ENCODE results near the gene HTR4. TPM values are rescaled to one million over a fixed set of nuclear protein-coding genes. Genes with fewer than 3 reads are reported as not detected.
A peak's percentile ranks its signal among the peaks of the same experiment; 100 is the strongest.

Gene HTR4
- total and polyA plus RNA-seq, 2 of the 4 experiments (the other 2 are of a cell fraction) = not detected

DNA sequence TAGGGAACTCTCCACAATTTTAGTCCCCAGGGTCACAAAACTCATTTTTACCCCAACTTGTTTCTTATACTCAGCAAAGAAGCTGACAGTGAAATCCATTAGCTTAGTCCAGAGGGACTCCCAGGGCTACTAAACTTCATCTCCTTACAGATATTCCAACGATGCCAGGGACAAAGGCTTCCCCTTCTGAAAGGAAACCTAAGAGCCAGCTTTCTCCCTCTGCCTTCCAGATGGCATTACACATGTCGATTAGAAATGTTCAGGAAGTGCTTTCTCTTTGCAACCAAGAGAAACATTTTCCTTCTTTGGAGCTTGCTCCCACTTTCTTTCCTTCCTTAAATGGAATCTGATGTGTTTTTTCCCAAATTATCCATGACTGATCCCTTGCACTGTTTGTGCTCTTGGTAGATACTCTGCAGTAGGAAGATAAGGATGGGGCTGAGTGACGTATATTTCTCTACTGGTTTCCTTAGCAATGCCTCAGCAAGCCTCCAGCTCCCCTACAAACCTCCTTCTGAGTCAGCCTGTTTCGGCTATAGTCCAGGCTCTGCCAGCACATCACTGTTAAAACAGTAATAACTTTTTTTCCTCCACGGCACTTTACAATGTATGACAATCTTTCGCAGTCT, 43.0 kb upstream of the HTR4 start:
- Histone ChIP-seq H3K9ac (ENCODE audit: low read depth, low read length) (no peak overlapping the region), H2AK5ac (ENCODE audit: low read depth, low read length) (no peak overlapping the region), H4K20me1 (ENCODE audit: insufficient read depth, low read length) (no peaks in the 10 kb centered on the region), H3K56ac (ENCODE audit: extremely low read depth, insufficient read depth, low read length) (no peak overlapping the region), H3K18ac (ENCODE audit: low read depth, low read length) (no peak overlapping the region), H3K79me1 (ENCODE audit: low read depth in 1 of 2, low read length in 2 of 2) (no peaks in the 10 kb centered on the region), H2BK5ac (ENCODE audit: low read depth, low read length, poor library complexity, severe bottlenecking) (no peak overlapping the region), H3K14ac (replicated peaks; ENCODE audit: low read depth, low read length) (no peak overlapping the region), H3K27ac (ENCODE audit: insufficient read depth, low read length) (no peak overlapping the region), H4K8ac (ENCODE audit: low read depth in 2 of 2, low read length in 2 of 2) (no peak overlapping the region), H3K4me3 (ENCODE audit: insufficient read depth, low read depth, low read length) (no peak overlapping the region), H2AFZ (replicated peaks; ENCODE audit: low read length, poor library complexity) (no peak overlapping the region), H2BK20ac (ENCODE audit: low read depth, low read length) (no peak overlapping the region), H4K91ac (ENCODE audit: insufficient read depth, low read depth, low read length) (no peak overlapping the region), H3K27me3 (ENCODE audit: control insufficient read depth, insufficient read depth, low read length) (no peaks in the 10 kb centered on the region), H2BK120ac (ENCODE audit: low read depth, low read length) (no peak overlapping the region), H3K4ac (ENCODE audit: low read depth, low read length) (no peak overlapping the region), H3K4me2 (ENCODE audit: low read depth, low read length) (no peak overlapping the region), H4K5ac (ENCODE audit: low read depth, low read length) (no peak overlapping the region), H3K9me1 (ENCODE audit: insufficient read depth, low read length) (no peaks in the 10 kb centered on the region), H3K9me3 (ENCODE audit: control insufficient read depth, insufficient read depth, low read length) (no peaks in the 10 kb centered on the region), H2AK9ac (replicated peaks; ENCODE audit: low read depth, low read length, poor library complexity) (no peak overlapping the region), H3K36me3 (ENCODE audit: control insufficient read depth, insufficient read depth, low read length) (no peaks in the 10 kb centered on the region), H3K4me1 (ENCODE audit: control insufficient read depth, insufficient read depth, low read length) (no peaks in the 10 kb centered on the region), H3K23ac (ENCODE audit: low read depth, low read length) (no peak overlapping the region), H2BK15ac (ENCODE audit: low read depth, low read length) (no peak overlapping the region)
- intact Hi-C loops (cut with micrococcal nuclease) = no loop called here
- TF ChIP-seq, protein P1, sequence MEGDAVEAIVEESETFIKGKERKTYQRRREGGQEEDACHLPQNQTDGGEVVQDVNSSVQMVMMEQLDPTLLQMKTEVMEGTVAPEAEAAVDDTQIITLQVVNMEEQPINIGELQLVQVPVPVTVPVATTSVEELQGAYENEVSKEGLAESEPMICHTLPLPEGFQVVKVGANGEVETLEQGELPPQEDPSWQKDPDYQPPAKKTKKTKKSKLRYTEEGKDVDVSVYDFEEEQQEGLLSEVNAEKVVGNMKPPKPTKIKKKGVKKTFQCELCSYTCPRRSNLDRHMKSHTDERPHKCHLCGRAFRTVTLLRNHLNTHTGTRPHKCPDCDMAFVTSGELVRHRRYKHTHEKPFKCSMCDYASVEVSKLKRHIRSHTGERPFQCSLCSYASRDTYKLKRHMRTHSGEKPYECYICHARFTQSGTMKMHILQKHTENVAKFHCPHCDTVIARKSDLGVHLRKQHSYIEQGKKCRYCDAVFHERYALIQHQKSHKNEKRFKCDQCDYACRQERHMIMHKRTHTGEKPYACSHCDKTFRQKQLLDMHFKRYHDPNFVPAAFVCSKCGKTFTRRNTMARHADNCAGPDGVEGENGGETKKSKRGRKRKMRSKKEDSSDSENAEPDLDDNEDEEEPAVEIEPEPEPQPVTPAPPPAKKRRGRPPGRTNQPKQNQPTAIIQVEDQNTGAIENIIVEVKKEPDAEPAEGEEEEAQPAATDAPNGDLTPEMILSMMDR (conservative IDR thresholded peaks at IDR 0.05; ENCODE audit: low read depth, low read length) = no peak
- TF ChIP-seq NFE2L2 (IDR thresholded peaks at IDR 0.05; ENCODE audit: low read depth, low read length) (no peak), FOS (IDR thresholded peaks at IDR 0.05; ENCODE audit: low read depth, low read length) (no peak), MAZ (IDR thresholded peaks at IDR 0.05; ENCODE audit: borderline replicate concordance, low read depth, low read length) (no peak), CHD1 (IDR thresholded peaks at IDR 0.05; ENCODE audit: low read depth, low read length) (no peak), POLR2A (IDR thresholded peaks at IDR 0.05; ENCODE audit: low read depth, low read length) (no peak), BHLHE40 (IDR thresholded peaks at IDR 0.05; ENCODE audit: low read depth, low read length) (no peak), MAFK (IDR thresholded peaks at IDR 0.05; ENCODE audit: low read depth, low read length) (no peak)
- TF ChIP-seq, protein P2, sequence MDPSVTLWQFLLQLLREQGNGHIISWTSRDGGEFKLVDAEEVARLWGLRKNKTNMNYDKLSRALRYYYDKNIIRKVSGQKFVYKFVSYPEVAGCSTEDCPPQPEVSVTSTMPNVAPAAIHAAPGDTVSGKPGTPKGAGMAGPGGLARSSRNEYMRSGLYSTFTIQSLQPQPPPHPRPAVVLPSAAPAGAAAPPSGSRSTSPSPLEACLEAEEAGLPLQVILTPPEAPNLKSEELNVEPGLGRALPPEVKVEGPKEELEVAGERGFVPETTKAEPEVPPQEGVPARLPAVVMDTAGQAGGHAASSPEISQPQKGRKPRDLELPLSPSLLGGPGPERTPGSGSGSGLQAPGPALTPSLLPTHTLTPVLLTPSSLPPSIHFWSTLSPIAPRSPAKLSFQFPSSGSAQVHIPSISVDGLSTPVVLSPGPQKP (IDR thresholded peaks at IDR 0.05; ENCODE audit: borderline replicate concordance, low read depth, low read length) = no peak
- dilution Hi-C loops (cut with HindIII; ENCODE audit: low sequenced_read_pairs, unreplicated experiment) = no loop called here
- POLR2A ChIA-PET (ENCODE audit: unreplicated experiment) = no interaction called here
- CTCF ChIA-PET = interaction anchor here (1.2 to 1.4 kb wide), 2 partner anchors 10 to 34 kb away, joined by 5 to 6 read pairs; no protein-coding TSS in a partner anchor
- in situ Hi-C loops (cut with MboI; ENCODE audit: low sequenced_read_pairs) = no loop called here
- BruUV-seq (replicated peaks) = no TSS peak
- 39% methylated on average over 2 of the region's 6 CpGs; no CpG with 5 or more reads in 1 of the 2 experiments for WGBS, 2 experiments (ENCODE audit: extremely low coverage in 2 of 2, insufficient read length in 1 of 2)
- DNase-seq (peak; percentile 56), ATAC-seq (ENCODE audit: low read depth) (peak; percentile 57; the same call in 1 of the 2 replicates)

Measured in IMR-90 (cell line).